IMR-90 (cell line): ENCODE data around the gene PRKCH. TPM values are rescaled to one million over a fixed set of nuclear protein-coding genes. Genes with fewer than 3 reads are reported as not detected.
A peak's percentile ranks its signal among the peaks of the same experiment; 100 is the strongest.

Experiments used
- ATAC-seq: fragments of 200-7000 bp; cut with Tn5 transposase; 2 replicates; pipeline ENCODE4 v1.9.1; 2020; ENCODE audit warnings: low read depth, mild to moderate bottlenecking, moderate library complexity
- BruUV-seq: library from RNA; stranded (reverse); fragments of 400-500 nt; replicated peaks from 2 replicates; lab custom pipeline; 2021; lab: Mats Ljungman, UMichigan
- CTCF ChIA-PET: fragments of 300-600 bp; formaldehyde crosslinking; extraction: SDS; loops from one replicate; lab custom pipeline; 2021; ENCODE audit warnings: antibody characterized with exemption; lab: Yijun Ruan, JAX
- POLR2A ChIA-PET: fragments of 300-600 bp; sonication (Branson Sonifier 250); formaldehyde crosslinking; loops from one replicate; lab custom pipeline; 2022; ENCODE audit warnings: antibody characterized with exemption; ENCODE audit not compliant: unreplicated experiment; lab: Charles Lee
- DNase-seq: peaks from one replicate; pipeline ENCODE4 v3.0.0; 2013
- H2AFZ ChIP-seq: replicated peaks from 2 replicates; pipeline ENCODE3; 2013; ENCODE audit warnings: low read length, mild to moderate bottlenecking; ENCODE audit not compliant: poor library complexity
- H2AK5ac ChIP-seq: 2 replicates; pipeline ENCODE4 v1.6.1; 2013; ENCODE audit warnings: low read depth, low read length, inconsistent platforms
- H2AK9ac ChIP-seq: replicated peaks from 2 replicates; pipeline ENCODE3; 2013; ENCODE audit warnings: mild to moderate bottlenecking, low read depth, low read length, moderate library complexity; ENCODE audit not compliant: poor library complexity
- H2BK120ac ChIP-seq: 2 replicates; pipeline ENCODE4 v1.6.1; 2013; ENCODE audit warnings: low read depth, low read length, inconsistent platforms
- H2BK15ac ChIP-seq: 3 replicates; pipeline ENCODE4 v1.6.1; 2013; ENCODE audit warnings: low read depth, low read length, inconsistent platforms
- H2BK20ac ChIP-seq: 2 replicates; pipeline ENCODE4 v1.6.1; 2013; ENCODE audit warnings: low read depth, mild to moderate bottlenecking, inconsistent platforms, low read length, moderate library complexity
- H2BK5ac ChIP-seq: 2 replicates; pipeline ENCODE4 v1.6.1; 2013; ENCODE audit warnings: mild to moderate bottlenecking, low read depth, low read length, inconsistent platforms; ENCODE audit not compliant: poor library complexity, severe bottlenecking
- H3K14ac ChIP-seq: replicated peaks from 2 replicates; pipeline ENCODE4 v1.6.1; 2013; ENCODE audit warnings: low read depth, low read length, inconsistent platforms
- H3K18ac ChIP-seq: 2 replicates; pipeline ENCODE4 v1.6.1; 2013; ENCODE audit warnings: low read depth, low read length, control low read depth
- H3K23ac ChIP-seq: 2 replicates; pipeline ENCODE4 v1.6.1; 2013; ENCODE audit warnings: low read depth, low read length, inconsistent platforms
- H3K27ac ChIP-seq: 2 replicates; pipeline ENCODE4 v1.5.1; 2013; ENCODE audit warnings: mild to moderate bottlenecking, control low read depth, low read length; ENCODE audit not compliant: insufficient read depth
- H3K27me3 ChIP-seq: 2 replicates; pipeline ENCODE4 v1.6.1; 2013; ENCODE audit warnings: low read length; ENCODE audit not compliant: control insufficient read depth, insufficient read depth
- H3K36me3 ChIP-seq: 2 replicates; pipeline ENCODE4 v1.6.1; 2013; ENCODE audit warnings: low read length, mixed read lengths; ENCODE audit not compliant: control insufficient read depth, insufficient read depth
- H3K4ac ChIP-seq: 2 replicates; pipeline ENCODE4 v1.6.1; 2013; ENCODE audit warnings: low read depth, low read length, inconsistent platforms
- H3K4me1 ChIP-seq: 2 replicates; pipeline ENCODE4 v1.6.1; 2013; ENCODE audit warnings: low read length, mixed read lengths; ENCODE audit not compliant: control insufficient read depth, insufficient read depth
- H3K4me2 ChIP-seq: 2 replicates; pipeline ENCODE4 v1.6.1; 2013; ENCODE audit warnings: low read depth, mild to moderate bottlenecking, control low read depth, low read length, moderate library complexity
- H3K4me3 ChIP-seq: 2 replicates; pipeline ENCODE4 v1.5.1; 2013; ENCODE audit warnings: low read depth, mild to moderate bottlenecking, control low read depth, low read length, moderate library complexity; ENCODE audit not compliant: insufficient read depth
- H3K56ac ChIP-seq: 2 replicates; pipeline ENCODE4 v1.6.1; 2013; ENCODE audit warnings: low read length, inconsistent platforms; ENCODE audit not compliant: insufficient read depth; ENCODE audit errors: extremely low read depth
- H3K79me1 ChIP-seq, 2 experiments: 2 replicates each; pipeline ENCODE4 v1.6.1; 2013; ENCODE audit warnings: low read length in 2 of 2, inconsistent platforms in 1 of 2, low read depth in 1 of 2
- H3K9ac ChIP-seq: 2 replicates; pipeline ENCODE4 v1.6.1; 2013; ENCODE audit warnings: low read depth, low read length, control low read depth
- H3K9me1 ChIP-seq: 2 replicates; pipeline ENCODE4 v1.6.1; 2013; ENCODE audit warnings: low read length, inconsistent platforms; ENCODE audit not compliant: insufficient read depth
- H3K9me3 ChIP-seq: 2 replicates; pipeline ENCODE4 v1.6.1; 2013; ENCODE audit warnings: low read length; ENCODE audit not compliant: control insufficient read depth, insufficient read depth
- H4K20me1 ChIP-seq: 2 replicates; pipeline ENCODE4 v1.6.1; 2013; ENCODE audit warnings: low read length, inconsistent platforms; ENCODE audit not compliant: insufficient read depth
- H4K5ac ChIP-seq: 2 replicates; pipeline ENCODE4 v1.6.1; 2013; ENCODE audit warnings: mild to moderate bottlenecking, low read depth, low read length, control low read depth
- H4K8ac ChIP-seq, 2 experiments: 2 replicates each; pipeline ENCODE4 v1.6.1; 2013; ENCODE audit warnings: low read depth in 2 of 2, low read length in 2 of 2, control low read depth in 1 of 2, inconsistent platforms in 1 of 2
- H4K91ac ChIP-seq: 2 replicates; pipeline ENCODE4 v1.6.1; 2013; ENCODE audit warnings: low read depth, low read length, inconsistent platforms; ENCODE audit not compliant: insufficient read depth
- CEBPB ChIP-seq: IDR thresholded peaks from 2 replicates; pipeline ENCODE4 v1.6.1; 2012; ENCODE audit warnings: low read depth, low read length, improper control_type of control experiment
- FOS ChIP-seq: fragments of 150-350 bp; IDR thresholded peaks from 2 replicates; pipeline ENCODE4 v1.6.1; 2016; ENCODE audit warnings: low read depth, low read length
- MAFK ChIP-seq: IDR thresholded peaks from 2 replicates; pipeline ENCODE4 v1.6.1; 2012; ENCODE audit warnings: low read depth, low read length, improper control_type of control experiment
- WGBS, 2 experiments: methylation state at CpG; one replicate each; pipeline versions ENCODE4 v1.1.5 to v1.1.7; 2013; ENCODE audit warnings: missing lambda C conversion rate in 2 of 2; ENCODE audit not compliant: insufficient read length in 1 of 2; ENCODE audit errors: extremely low coverage in 2 of 2; 5-methylcytosine and 5-hydroxymethylcytosine counted together
- dilution Hi-C: fragments of 300-500 bp; cut with HindIII; formaldehyde crosslinking; loops from one replicate; pipeline ENCODE4 v1.14.3; 2018; ENCODE audit warnings: low sequenced_read_pairs; ENCODE audit not compliant: unreplicated experiment
- in situ Hi-C: fragments of 300-500 bp; cut with MboI; formaldehyde crosslinking; loops from 3 replicates; pipeline ENCODE4 v1.14.3; 2019; ENCODE audit warnings: low sequenced_read_pairs, inconsistent platforms, mixed read lengths
- intact Hi-C: fragments of 100-400 bp; cut with micrococcal nuclease; formaldehyde crosslinking; loops from 2 replicates; pipeline ENCODE4 v1.10.0; 2022
- polyA plus RNA-seq, 3 experiments: library from polyadenylated mRNA; depleted of rRNA; stranded (reverse); fragments of >200 nt; gene quantifications; 2 replicates each; pipeline ENCODE4 v1.2.3, GENCODE V29; 2012; ENCODE audit warnings: low replicate concordance in 1 of 3
- total RNA-seq: library from RNA; depleted of rRNA; stranded (reverse); fragments of >200 nt; gene quantifications from 2 replicates; pipeline ENCODE4 v1.2.3, GENCODE V29; 2012

The PRKCH gene
- total and polyA plus RNA-seq, 2 of the 4 experiments (the other 2 are of a cell fraction), result 1.6 to 2.3 TPM

DNA sequence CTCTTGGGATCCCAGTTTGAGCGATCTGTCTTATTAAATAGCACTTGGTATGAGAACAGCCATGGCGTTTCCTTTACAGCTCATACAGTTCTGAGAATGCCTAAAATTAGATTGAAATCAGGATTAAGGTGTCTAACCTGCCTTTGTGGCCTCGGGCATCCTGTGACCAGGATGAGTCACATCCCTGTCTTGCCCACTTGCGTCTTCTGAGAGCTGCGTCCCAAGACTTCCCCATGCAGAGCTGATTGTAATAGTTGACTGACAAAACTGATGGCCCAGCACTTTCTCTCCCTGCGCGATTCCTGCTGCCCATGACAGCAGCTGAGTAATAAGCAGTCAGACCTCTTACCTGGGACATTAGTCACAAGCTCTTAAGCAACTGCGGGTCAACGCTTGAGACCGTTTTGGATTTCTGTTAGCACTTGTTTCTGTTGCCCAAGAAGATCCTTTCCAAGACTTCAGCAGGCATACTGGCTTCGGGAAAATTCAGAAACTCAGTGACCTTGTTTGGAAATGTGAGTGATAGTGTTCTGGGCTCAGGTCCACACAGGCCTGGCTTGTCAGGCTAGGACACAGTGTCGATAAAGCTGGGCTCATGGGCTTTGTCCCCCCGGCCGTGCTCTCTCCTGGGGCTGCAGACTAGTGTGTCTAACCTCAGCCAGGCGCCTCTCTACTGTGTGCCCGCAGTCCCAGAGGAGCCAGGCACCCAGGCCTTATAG is 204.1 kb downstream of the PRKCH start:
- Histone ChIP-seq H3K23ac (no peak overlapping the region), H2BK20ac (peak overlapping the region; percentile 72; the same call in 1 of the 2 replicates), H3K36me3 (no peaks in the 10 kb centered on the region), H3K9me3 (no peaks in the 10 kb centered on the region), H2AFZ (peak overlapping the region; percentile 9), H4K8ac (peak overlapping the region in 1 of 2 experiments; percentile 67; a peak in 1 of 4 replicates), H2AK5ac (peak overlapping the region; percentile 57), H2BK120ac (peak overlapping the region; percentile 82; the same call in 1 of the 2 replicates), H3K14ac (peak overlapping the region; percentile 22; the same call in 1 of the 2 replicates), H3K56ac (no peak overlapping the region), H2BK5ac (no peak overlapping the region), H3K27me3 (no peaks in the 10 kb centered on the region), H3K27ac (no peak overlapping the region; the same call in 1 of the 2 replicates), H3K4me3 (no peak overlapping the region), H3K9ac (no peak overlapping the region), H4K91ac (peak overlapping the region; percentile 53), H3K9me1 (peaks cover 22% of the 10 kb centered on the region), H3K4me1 (peaks cover 33% of the 10 kb centered on the region), H4K5ac (peak overlapping the region; percentile 27), H2BK15ac (peak overlapping the region; percentile 47; the same call in 2 of the 3 replicates), H3K18ac (peak overlapping the region; percentile 11), H3K79me1 (peaks cover 0 to 6% of the 10 kb centered on the region in 2 experiments; a peak in 3 of 4 replicates), H3K4me2 (no peak overlapping the region), H2AK9ac (no peak overlapping the region), H3K4ac (peak overlapping the region; percentile 60), H4K20me1 (no peaks in the 10 kb centered on the region)
- no TSS peak for BruUV-seq
- in situ Hi-C loops, result no loop called here
- DNase-seq, result peak; percentile 52
- dilution Hi-C loops, result no loop called here
- CTCF ChIA-PET, result interaction anchor here (1.0 kb wide), 1 partner anchor 175 kb away, joined by 3 read pairs; no protein-coding TSS in a partner anchor
- WGBS, 2 experiments, result 76% methylated on average over 8 of the region's 16 CpGs; no CpG with 5 or more reads in 1 of the 2 experiments
- no peak for ATAC-seq
- intact Hi-C loops, result loop anchor here (5.0 kb wide), 1 partner anchor 48 kb away; no protein-coding TSS in a partner anchor
- POLR2A ChIA-PET, result no interaction called here
- TF ChIP-seq CEBPB, result peak; percentile 71
- TF ChIP-seq FOS, result no peak
- peak; percentile 36; the same call in 1 of the 2 replicates for TF ChIP-seq MAFK
